ENCODE results near the gene CEP152.

GRCh38 chr15:48858401-48858800, 47.5 kb upstream of the CEP152 start:
- TF ChIP-seq GATA2 (IDR thresholded peaks at IDR 0.05; ENCODE audit: low read depth, low read length) = no peak
- TF ChIP-seq GATA3 (IDR thresholded peaks at IDR 0.05; ENCODE audit: low read depth, low read length) = no peak
